GM18861 (cell line): ENCODE results near the gene LRRC32.
"Not testable (repeated sequence)": the region's sequence is repeated elsewhere in the genome, so short reads cannot be mapped to it uniquely, and the experiment has no call there.

ENCODE experiments used
- ATAC-seq: cut with Tn5 transposase; IDR thresholded peaks from one replicate; pipeline ENCODE4 v1.9.1; 2021; ENCODE audit not compliant: unreplicated experiment

The LRRC32 gene

DNA sequence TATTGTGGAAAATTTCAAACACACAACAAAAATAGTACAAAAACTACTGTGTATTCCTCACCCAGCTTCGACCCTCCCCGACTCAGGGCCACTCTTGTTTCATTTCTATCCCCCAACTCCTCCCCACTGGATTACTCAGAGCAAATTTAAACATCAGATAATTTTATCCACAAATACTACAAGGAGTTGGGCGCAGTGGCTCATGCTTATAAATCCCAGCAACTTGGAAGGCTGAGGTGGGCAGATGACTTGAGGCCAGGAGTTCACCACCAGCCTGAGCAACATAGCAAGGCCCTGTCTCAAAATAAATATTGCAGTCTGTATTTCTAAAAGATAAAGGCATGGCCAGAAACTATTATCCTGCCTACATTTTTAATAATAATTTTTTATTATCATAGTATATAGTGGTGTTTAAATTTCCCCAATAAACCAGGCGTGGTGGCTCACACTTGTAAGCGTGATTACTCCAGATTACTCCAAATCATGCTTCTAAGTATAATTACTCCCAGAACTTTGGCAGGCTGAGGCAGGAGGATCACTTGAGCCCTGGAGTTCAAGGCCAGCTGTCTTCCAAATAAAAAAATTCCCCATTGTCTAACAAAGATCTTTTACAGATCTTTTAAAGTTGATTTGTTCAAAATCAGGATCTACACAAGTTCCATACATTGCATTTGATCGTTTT, 39.8 kb downstream of the LRRC32 start:
- no peak for ATAC-seq

- no peak for ATAC-seq
Observed at GRCh38 chr11:76629853-76630599, 40.5 kb downstream of the LRRC32 start.

- ATAC-seq = no peak
Observed at GRCh38 chr11:76629116-76629852, 41.3 kb downstream of the LRRC32 start.

- no peak for ATAC-seq
Observed at GRCh38 chr11:76628408-76628947, 42.1 kb downstream of the LRRC32 start.

- no peak for ATAC-seq
Observed at GRCh38 chr11:76627606-76628005, 42.9 kb downstream of the LRRC32 start.

GRCh38 chr11:76626921-76627401, 43.6 kb downstream of the LRRC32 start:
- ATAC-seq = peak; percentile 72

DNA sequence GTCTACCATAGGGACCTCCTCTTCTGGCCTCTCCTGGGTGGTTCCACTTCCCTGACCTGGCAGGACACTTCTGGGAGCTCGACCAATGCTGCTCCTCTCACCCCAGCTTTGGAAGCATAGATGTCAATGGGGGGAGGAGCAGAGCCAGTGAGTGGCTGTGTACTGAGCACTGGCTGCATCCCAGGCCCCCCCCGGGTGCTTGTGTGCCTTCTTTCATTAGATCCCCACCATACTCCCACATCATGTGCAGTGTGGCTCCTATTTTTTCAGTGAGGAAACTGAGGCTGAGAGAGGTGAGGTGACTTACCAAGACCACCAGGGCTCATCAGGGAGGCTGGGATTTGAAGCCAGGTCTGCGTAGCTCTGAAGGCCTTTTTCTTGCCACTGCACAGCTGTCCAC, 44.3 kb downstream of the LRRC32 start:
- ATAC-seq = no peak

GRCh38 chr11:76625472-76626186, 44.9 kb downstream of the LRRC32 start:
- ATAC-seq = no peak

DNA sequence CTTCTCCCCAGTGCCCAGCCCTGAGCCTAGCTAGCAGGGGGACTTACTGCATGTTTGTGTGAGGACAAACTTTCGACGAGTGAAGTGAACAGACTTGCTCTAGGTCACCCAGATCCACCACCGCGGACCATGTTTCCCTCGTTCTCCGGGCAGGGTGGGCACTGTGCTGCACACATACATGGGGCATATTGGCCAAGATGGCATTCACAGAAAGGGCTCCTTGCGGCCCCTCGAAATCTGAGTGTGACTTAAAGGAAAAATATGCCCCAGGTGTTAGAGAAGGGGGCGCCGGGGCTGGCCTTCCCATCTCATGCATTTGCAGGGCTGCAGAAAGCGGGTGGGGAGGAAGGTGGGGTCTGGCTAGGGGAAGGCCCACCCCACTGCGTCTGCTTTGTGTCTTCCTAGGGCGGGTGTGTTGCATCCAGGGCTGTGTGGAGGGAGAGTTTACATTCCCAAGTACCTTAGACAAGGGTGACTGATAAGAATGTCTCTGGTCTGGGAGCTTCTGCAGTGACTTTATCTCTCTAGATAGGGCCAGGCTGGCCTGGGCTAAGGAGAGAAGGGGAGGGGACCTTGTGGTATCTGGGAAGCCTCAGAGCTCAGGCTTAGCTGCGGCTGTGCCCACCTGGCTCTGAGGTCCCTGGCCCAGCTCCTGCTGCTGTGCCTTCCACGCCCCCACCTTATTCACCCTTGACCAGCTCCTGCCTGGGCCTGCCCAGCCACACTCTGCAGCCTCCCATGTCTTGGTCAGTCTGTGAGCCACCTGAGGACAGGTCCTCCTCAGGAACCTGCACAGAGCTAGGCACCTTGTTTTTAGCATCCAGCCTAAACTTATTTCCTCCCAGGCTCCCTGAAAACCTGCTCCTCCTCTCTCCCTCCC, 45.8 kb downstream of the LRRC32 start:
- no peak for ATAC-seq

DNA sequence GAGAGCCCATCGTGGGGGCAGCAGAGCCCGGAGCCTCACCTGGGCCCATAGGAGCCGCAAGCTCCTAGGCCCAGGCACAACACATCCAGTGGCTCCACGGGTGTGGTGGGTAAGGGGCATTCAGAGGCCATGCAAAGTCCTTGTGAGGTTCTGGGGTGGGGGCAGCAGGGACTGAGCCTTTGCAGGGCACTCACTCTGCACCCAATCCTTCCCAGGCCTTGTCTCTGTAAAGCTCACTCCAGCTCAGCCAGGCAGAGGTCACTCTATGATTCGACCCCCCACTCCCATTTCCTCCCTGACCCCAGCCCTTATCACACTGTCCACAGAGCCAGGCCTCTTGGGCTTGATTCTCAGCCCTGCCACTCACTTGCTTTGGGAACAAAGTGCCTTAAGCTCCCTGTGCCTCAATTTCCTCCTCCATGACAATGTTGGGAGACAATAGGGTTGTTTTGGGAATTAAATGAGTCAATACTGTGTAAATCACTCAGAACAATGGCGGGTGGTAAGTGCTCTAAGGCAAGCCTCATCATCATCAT, 46.6 kb downstream of the LRRC32 start:
- no peak for ATAC-seq

DNA sequence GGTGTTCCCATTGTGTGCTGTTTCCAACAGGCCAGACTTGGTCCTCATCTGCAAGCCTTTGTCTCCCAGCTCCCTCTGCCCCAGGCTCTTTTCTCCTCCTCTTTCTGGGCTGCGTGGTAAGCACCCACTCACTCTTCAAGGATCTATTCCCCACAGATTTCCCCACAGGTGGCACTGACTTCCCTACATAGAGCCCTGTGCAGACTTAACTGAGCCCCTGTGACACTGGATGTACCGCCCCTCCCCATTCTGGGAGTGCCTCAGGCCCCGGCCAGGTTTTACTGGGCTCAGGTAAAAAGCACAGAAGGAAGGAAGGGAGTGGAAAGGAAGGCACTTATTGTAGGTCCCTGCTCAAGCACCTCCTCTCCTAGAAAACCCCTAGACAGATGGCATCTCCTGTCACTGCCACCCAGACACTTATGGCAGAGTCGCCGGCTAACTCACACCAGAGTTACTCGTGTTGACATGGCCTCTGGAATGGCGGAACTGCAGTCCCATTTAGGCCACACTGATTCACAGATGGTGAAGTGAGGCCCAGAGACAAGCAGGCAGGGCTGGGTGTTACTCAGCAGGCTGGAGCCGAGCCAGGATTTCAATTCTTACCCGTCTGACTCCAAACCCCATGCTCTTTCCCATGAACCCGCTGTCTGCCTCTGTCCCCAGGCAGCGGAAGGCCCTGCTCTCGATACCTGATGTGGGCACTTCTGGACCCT, 47.2 kb downstream of the LRRC32 start:
- no peak for ATAC-seq

DNA sequence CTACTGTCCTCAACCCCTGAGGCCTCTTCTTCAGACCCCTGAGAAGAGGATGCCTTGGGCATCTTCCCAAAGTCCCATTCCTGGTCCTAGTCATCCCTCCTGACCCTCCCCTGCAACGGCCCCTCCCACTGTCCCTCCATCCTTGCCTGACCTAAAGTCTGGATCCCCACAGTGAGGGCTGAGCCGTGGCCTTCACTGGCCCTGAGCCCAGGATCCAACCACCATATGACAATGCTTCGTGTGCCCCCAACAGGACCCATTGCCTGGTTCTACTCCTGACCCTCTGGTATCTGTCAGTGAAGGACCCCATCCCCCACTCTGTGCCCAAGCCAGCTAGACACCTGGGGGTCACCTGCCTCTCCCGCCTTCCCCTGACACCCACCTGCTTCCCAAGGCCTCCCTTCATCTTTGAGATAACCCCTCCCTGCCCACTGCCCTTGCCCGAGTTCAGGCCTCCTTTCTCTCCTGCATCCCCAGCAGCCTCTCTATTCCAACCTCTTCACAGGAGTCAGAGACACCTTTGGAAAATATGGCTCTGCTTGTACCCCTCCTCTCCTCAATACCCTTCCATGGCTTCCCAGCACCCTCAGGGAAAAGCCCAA, 48.0 kb downstream of the LRRC32 start:
- no peak for ATAC-seq

DNA sequence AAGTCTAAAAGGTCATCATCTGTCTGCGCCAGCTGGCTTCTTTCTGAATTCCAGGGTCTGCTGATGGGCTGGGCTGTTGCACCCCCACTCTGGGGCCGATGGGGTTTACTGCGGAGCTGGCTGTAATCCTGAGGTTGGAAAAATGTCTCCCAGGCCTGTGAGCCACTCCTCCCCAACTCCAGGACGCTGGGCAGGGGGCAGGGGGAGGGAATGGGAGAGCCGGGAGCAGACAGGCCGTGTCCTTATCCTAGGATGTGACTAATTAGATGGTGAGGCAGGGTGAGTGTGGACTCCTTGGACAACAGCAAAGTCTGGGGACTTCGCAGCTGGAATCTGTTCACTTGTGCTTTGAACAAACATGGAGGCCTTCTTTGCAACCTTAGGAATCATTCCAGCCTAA, 48.7 kb downstream of the LRRC32 start:
- no peak for ATAC-seq

DNA sequence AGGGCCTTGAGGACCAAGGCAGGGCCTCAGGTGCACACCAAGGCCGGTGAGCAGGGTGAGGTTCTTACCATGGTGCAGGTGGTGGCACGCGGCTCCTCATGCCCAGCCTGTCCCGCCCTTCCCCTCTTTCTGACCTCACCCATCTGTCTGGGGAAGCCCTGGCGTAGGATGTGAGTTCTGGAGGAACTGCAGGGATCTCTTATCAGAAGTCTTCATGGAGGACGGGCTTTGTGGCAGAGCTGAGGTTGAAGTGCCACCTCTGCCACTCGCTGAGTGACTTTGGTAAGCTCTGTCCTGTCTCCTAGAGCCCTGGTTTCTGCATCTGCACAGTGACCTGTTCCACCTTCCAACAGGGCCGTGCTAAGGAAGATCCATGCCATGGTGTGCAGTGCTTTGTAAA, 49.1 kb downstream of the LRRC32 start:
- ATAC-seq = no peak

DNA sequence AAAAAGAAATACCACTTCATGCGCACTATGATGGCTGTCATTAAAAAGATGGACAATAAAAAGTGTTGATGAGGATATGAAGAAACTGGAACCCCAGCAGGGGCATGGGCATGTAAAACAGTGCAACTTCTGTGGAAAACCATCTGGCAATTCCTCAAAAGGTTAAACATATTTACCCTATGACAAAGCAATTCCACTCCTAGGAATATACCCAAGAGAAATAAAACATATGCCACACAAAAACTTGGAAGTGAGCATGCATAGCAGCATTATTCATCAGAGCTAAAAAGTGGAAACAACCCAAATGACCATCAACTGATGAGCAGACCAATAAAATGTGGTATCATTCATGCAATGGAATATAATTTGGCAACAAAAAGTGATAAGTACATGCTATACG, 50.1 kb downstream of the LRRC32 start:
- no peak for ATAC-seq

- ATAC-seq = not testable (repeated sequence)
Observed at GRCh38 chr11:76619801-76620200, 50.7 kb downstream of the LRRC32 start.

DNA sequence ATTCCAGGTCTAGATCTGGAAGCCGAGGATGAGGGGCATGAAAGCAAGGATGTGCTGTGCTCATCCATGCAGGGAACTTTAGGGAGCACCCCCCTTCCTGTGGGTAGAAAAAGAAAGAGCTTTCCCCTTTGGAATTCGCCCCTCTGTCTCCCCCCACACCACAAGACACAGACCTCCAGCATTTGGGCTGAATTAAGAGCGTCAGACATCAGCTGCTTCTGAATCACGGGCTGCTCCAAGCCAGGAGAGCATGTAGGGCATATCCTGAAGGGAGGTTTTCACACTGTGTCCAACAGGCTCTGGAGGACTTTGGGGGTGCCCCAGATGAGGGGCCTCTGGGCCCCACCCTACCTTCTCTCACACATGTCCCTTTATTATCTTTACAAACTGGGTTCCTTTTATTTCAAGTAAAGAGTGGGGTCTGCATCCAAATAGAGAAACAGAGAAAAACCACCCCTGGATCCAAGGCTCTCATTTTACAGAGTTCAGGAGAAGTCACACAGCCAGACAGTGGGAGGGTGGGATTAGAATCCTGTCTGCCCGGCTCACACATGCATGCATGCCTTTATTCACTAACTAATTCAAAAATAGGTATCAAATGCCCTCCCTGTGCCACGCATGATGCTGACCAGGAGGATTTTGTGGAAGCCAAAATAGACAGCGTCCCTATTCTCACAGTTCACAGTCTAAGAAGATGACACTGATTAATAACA, 52.8 kb downstream of the LRRC32 start:
- no peak for ATAC-seq
